Cardiac fibroblast (primary cell): ENCODE data around the gene LRMDA.

Experiments used
- DNase-seq, 2 donors: peaks; one replicate each; pipeline versions ENCODE4 v3.0.0 to v3.0.0-alpha.2; 2010; ENCODE audit warnings: low read depth in 2 of 2
- H3K4me3 ChIP-seq, 2 donors: replicated peaks in 1 of 2; 1 replicate in 1 of 2; 2 replicates in 1 of 2; pipeline ENCODE4 v1.5.1; 2011; ENCODE audit warnings: low read depth in 2 of 2, low read length in 2 of 2, mild to moderate bottlenecking in 2 of 2, moderate library complexity in 1 of 2
- TF ChIP-seq, protein P1 (sequence below): IDR thresholded peaks from one replicate; pipeline ENCODE4 v1.5.1; 2011; ENCODE audit warnings: low read depth, mild to moderate bottlenecking, low read length, inconsistent platforms

Gene LRMDA

DNA sequence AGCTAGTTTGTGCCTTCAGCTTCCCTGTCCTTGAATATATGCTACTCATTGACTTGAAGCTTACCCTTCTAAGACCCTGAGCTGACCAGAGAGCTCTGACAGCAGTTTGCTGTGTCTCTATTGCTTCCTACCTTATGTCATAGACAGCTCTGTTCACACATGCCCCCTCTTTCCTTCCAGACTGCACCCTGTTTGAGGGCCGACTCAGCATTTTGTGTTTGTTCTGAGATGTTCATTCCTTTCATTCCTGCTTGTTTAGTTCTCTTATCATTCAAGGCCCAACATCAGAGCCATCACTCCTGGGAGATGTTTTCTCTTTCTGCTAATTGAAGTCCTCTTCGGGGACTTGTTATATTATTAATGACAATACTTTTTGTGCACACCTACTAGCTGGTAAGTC is 518.9 kb downstream of the LRMDA start:
- no peak for DNase-seq
- H3K4me3 ChIP-seq = no peak overlapping the region
- TF ChIP-seq, protein P1, sequence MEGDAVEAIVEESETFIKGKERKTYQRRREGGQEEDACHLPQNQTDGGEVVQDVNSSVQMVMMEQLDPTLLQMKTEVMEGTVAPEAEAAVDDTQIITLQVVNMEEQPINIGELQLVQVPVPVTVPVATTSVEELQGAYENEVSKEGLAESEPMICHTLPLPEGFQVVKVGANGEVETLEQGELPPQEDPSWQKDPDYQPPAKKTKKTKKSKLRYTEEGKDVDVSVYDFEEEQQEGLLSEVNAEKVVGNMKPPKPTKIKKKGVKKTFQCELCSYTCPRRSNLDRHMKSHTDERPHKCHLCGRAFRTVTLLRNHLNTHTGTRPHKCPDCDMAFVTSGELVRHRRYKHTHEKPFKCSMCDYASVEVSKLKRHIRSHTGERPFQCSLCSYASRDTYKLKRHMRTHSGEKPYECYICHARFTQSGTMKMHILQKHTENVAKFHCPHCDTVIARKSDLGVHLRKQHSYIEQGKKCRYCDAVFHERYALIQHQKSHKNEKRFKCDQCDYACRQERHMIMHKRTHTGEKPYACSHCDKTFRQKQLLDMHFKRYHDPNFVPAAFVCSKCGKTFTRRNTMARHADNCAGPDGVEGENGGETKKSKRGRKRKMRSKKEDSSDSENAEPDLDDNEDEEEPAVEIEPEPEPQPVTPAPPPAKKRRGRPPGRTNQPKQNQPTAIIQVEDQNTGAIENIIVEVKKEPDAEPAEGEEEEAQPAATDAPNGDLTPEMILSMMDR = no peak

DNA sequence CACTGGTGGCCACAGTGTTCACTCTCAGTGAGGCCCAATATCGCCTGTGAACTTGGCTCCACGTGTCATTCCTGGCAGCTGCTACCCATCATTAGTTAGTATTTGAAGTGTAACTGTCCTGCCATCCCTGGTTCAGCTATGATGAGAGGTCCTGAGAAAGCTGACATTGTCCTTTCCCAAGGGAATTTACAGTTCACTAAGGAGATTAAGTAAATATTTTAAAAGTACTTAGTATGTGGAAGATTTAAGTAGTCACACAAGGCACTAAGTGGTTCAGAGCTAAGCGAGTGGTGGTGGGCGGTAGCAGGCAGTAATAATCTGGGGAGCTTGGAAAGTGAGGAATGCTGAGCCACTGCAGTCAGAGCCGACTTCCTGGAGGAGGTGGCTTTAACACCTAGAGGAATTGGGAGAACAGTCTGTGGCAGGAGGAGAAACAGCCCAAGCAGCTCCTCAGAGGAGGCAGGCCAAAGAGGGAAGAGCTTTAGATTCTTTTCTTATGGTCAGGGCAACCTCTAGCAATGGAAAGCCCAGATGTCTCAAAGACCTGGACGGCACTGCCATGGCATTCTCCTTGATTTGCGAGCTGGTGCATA is 519.7 kb downstream of the LRMDA start:
- TF ChIP-seq, protein P1 = no peak
- DNase-seq = no peak
- H3K4me3 ChIP-seq = no peak overlapping the region

DNA sequence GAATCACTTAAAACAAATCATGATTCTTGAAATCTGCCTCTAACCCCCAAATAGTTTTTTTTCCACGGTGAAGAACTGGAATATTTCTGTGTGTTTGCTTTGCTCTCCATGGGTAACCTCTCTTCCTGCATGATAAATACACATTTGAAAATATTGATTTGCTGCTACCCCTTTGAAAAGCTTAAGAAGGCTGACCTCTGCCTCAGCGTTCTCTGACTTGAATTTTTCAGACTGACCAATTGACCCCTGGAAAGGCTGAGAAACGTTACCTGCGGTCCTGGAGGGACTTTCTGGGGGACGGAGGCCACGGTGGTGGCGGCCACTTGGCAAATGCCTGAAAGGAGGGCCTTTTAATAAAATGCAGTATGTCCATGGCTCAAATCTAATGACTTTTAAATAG is 520.2 kb downstream of the LRMDA start:
- H3K4me3 ChIP-seq = no peak overlapping the region
- TF ChIP-seq, protein P1 = no peak
- no peak for DNase-seq

DNA sequence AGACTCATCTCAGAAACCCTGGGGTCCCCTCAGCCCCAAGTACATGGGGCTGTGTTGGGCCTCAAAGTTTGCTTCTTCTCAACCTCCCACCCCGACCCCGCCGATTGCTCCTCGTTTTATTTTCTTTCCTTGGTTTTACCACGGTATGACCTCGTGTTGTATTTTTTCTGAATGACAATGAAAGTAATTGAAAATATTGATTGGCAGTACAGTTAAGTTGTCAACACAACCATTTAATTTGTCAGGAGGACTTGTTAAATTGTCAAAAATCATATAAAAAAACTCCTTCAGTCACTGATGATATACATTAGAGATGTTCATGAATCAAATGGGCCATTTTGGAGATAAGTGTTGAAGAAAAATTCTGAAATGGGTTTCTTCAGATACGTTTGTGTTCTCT is 520.7 kb downstream of the LRMDA start:
- no peak for DNase-seq
- no peak overlapping the region for H3K4me3 ChIP-seq
- TF ChIP-seq, protein P1 = no peak

DNA sequence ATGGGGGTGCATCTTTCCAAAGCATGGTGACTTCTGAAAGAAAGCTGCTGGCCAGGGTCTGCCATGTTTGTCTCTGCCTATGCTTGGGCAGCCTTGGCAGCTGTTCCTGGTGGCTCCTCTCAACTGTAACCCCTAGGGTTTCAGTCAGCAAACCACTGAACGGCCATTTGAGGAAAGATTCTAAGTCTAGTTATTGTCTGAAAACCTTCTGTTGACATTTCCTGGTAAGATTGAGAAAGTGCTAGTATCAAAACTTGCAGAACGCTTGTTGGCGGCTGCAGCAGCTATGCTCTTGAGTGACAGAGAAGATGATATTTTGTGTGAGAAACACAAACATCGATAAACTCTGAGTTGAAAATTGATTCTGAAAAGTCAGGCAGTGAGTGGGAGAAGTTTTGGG is 523.1 kb downstream of the LRMDA start:
- TF ChIP-seq, protein P1 = no peak
- H3K4me3 ChIP-seq = no peak overlapping the region
- no peak for DNase-seq

DNA sequence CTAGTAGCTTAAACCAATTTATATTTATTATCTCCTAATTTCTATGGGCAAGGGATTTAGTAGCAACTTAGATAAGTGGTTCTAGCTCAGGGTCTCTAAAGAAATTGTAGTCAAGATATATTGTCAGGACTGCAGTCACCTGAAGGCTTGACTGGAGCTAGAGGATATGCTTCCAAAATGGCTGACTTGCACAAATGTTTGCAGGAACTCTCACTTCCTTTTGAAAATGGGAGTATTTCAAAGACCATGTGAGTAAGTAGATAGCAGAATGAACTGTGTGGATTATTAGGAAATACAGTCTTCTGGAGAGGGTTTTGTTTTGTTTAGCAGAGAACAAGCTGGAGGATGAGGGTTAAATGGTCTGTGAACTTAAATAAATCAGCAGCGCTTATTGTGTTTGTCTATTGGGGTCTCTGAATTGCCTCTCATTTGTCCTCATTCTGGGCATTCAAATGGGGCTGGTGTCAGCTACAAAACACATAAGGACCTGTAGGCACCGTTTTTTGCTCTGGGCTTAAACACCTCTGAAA is 524.6 kb downstream of the LRMDA start:
- no peak for DNase-seq
- TF ChIP-seq, protein P1 = no peak

DNA sequence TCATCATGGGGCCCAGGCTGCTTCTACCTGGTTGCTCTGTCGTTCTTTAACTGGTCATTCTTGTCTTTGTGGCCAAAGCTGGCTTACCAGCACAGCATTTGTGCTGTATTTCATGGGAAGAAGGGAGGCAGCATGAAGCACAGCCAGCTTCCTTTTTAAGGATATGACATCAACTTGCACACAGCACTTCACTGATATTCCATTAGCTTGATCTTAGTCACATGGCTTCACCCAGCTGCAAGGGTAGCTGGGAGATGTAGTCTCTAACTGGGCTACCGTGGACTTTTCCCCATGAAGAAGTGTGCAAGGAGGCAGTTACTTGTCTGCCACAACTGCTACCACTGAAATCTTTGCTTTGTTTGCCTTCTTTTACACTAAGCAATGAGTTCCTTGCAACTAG is 525.2 kb downstream of the LRMDA start:
- no peak overlapping the region for H3K4me3 ChIP-seq
- TF ChIP-seq, protein P1 = no peak
- DNase-seq = peak in 1 of 2 donors; percentile 16

More for the DNA sequence above, 524.6 kb downstream of the LRMDA start:
- no peak overlapping the region for H3K4me3 ChIP-seq
